ENCODE results near the gene APEX1. TPM values are rescaled to one million over a fixed set of nuclear protein-coding genes. Genes with fewer than 3 reads are reported as not detected.

The APEX1 gene
- total RNA-seq, 1 experiment from 2014 or later = 340 TPM

DNA sequence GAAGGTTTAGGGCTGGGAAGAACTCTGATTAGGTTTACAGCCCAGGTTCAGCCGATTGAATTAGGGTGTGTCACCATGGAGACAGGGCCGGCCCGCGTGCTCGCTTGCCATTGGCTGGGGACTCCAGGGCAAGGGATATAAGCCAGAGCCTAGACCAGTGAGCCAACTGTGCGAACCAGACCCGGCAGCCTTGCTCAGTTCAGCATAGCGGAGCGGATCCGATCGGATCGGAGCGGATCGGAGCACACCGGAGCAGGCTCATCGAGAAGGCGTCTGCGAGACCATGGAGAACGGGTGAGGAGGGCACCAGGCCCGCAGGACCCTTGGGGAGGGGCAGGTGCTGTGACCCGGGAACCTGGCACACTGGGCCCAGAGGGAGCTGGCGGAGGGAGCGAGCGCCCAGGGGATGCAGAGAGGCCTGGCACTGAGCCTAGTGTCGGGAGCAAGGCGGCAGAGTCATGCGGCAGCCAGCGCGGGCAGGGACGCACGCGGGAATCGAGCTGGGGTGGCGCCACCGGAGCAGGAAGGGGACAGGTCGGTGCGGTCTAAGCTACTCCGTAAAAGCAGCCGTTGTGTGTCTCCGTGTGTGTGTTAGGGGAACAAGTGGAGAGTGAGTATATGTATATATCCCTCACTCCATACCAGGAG is 14.3 kb downstream of the APEX1 start, which contains the start of gene PNP:
PNP (plus strand) TSS at position 165 of the 648 bp plus-strand sequence; CDS start at position 284, 119 bp downstream.
- Histone ChIP-seq H4K91ac (ENCODE audit: insufficient read length, low read depth, low read length) (no peak within 1 kb of the TSS), H3K23me2 (ENCODE audit: insufficient read length, low read depth, low read length, poor library complexity, severe bottlenecking) (peaks cover 15% of the 10 kb centered on the region), H4K8ac (replicated peaks; ENCODE audit: insufficient read length, low read depth, low read length) (peak within 1 kb of the TSS; percentile 5), H4K5ac (ENCODE audit: insufficient read length, low read depth, low read length) (peak within 1 kb of the TSS; percentile 23), H3K14ac (ENCODE audit: insufficient read depth, low read length) (peak within 1 kb of the TSS; percentile 92), H3K18ac (ENCODE audit: insufficient read length, low read depth, low read length) (peak within 1 kb of the TSS; percentile 87), H2BK12ac (ENCODE audit: insufficient read length, low read depth, low read length) (peak within 1 kb of the TSS; percentile 52), H2BK15ac (ENCODE audit: low read depth, low read length) (no peak within 1 kb of the TSS), H3K27me3 (ENCODE audit: insufficient read depth, low read length) (no peaks in the 10 kb centered on the region; the same call in 1 of the 2 replicates), H2AK5ac (ENCODE audit: insufficient read length, low read length) (no peak within 1 kb of the TSS), H3T11ph (ENCODE audit: low read length) (no peak within 1 kb of the TSS), H3K56ac (ENCODE audit: insufficient read length, low read depth, low read length) (no peak within 1 kb of the TSS), H3K4ac (ENCODE audit: low read depth, low read length) (no peak within 1 kb of the TSS), H3K79me1 (ENCODE audit: insufficient read depth, low read depth, low read length, poor library complexity, severe bottlenecking) (peaks cover 9% of the 10 kb centered on the region), H4K20me1 (ENCODE audit: control insufficient read depth, insufficient read depth, insufficient read length) (peaks cover 2% of the 10 kb centered on the region), H3K23ac (ENCODE audit: insufficient read length, low read depth, low read length) (no peak within 1 kb of the TSS), H2BK20ac (ENCODE audit: low read depth, low read length, poor library complexity, severe bottlenecking) (no peak within 1 kb of the TSS), H3K4me1 (ENCODE audit: insufficient read depth, low read length) (no peaks in the 10 kb centered on the region), H3K27ac (ENCODE audit: insufficient read length, low read depth, low read length) (no peak within 1 kb of the TSS), H3K4me2 (ENCODE audit: insufficient read depth, insufficient read length, low read length) (peak within 1 kb of the TSS; percentile 96), H2BK5ac (ENCODE audit: insufficient read length, low read length) (no peak within 1 kb of the TSS), H3K9ac (ENCODE audit: extremely low read depth, insufficient read length, low read length) (peak within 1 kb of the TSS; percentile 87), H3K9me3 (ENCODE audit: control insufficient read depth, low read depth, low read length) (no peaks in the 10 kb centered on the region), H2BK120ac (ENCODE audit: low read depth, low read length, poor library complexity, severe bottlenecking) (no peak within 1 kb of the TSS), H3K79me2 (ENCODE audit: insufficient read depth, low read length) (peaks cover 11% of the 10 kb centered on the region; the same call in 1 of the 2 replicates), H2AFZ (ENCODE audit: low read length) (peak within 1 kb of the TSS; percentile 96)
- peak; percentile 94 for DNase-seq
- H3K27ac Mint-ChIP-seq = peak within 1 kb of the TSS; percentile 76 to 97 (median 94)
- no CpG with 5 or more reads among the region's 40 CpGs for WGBS (ENCODE audit: extremely low coverage, insufficient read length, low lambda C conversion rate)
- no peaks in the 10 kb centered on the region for H3K9me3 Mint-ChIP-seq
- TF ChIP-seq, protein P1, sequence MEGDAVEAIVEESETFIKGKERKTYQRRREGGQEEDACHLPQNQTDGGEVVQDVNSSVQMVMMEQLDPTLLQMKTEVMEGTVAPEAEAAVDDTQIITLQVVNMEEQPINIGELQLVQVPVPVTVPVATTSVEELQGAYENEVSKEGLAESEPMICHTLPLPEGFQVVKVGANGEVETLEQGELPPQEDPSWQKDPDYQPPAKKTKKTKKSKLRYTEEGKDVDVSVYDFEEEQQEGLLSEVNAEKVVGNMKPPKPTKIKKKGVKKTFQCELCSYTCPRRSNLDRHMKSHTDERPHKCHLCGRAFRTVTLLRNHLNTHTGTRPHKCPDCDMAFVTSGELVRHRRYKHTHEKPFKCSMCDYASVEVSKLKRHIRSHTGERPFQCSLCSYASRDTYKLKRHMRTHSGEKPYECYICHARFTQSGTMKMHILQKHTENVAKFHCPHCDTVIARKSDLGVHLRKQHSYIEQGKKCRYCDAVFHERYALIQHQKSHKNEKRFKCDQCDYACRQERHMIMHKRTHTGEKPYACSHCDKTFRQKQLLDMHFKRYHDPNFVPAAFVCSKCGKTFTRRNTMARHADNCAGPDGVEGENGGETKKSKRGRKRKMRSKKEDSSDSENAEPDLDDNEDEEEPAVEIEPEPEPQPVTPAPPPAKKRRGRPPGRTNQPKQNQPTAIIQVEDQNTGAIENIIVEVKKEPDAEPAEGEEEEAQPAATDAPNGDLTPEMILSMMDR (conservative IDR thresholded peaks at IDR 0.05) = no peak
- peaks cover 21 to 39% (median 30%) of the 10 kb centered on the region in 3 experiments; a peak in 6 of 7 replicates for H3K36me3 Mint-ChIP-seq (ENCODE audit: insufficient read depth in 1 of 3, low read depth in 3 of 3)
- H3K4me3 Mint-ChIP-seq = peak within 1 kb of the TSS; percentile 97
- H3K4me1 Mint-ChIP-seq = peaks cover 20 to 21% of the 10 kb centered on the region in 2 experiments
- no peaks in the 10 kb centered on the region; the same call in 1 of the 2 replicates for H3K27me3 Mint-ChIP-seq (ENCODE audit: low read depth)

Data from H9 (cell line).